Vagina (tissue), 2 donors: ENCODE data around the gene IKZF4.

Experiments used
- POLR2A ChIP-seq, 2 donors: fragments of 450-650 bp; IDR thresholded peaks; one replicate each; pipeline ENCODE4 v1.6.1; 2017; ENCODE audit warnings: antibody characterized with exemption in 2 of 2, mild to moderate bottlenecking in 2 of 2, moderate library complexity in 2 of 2
- POLR2AphosphoS5 ChIP-seq, 2 donors: sonication (generic); formaldehyde crosslinking; IDR thresholded peaks; one replicate each; pipeline ENCODE4 v1.9.0; 2017; ENCODE audit warnings: antibody characterized with exemption in 2 of 2, mild to moderate bottlenecking in 2 of 2, low read depth in 1 of 2; ENCODE audit not compliant: insufficient read depth in 1 of 2
- TF ChIP-seq, protein P1 (sequence below), 3 experiments: fragments of 450-650 bp in 2 of 3; fragments of 200-600 bp in 1 of 3; sonication (generic) in 1 of 3; IDR thresholded peaks; one replicate each; pipeline ENCODE4 v1.5.1; 2017 to 2019; ENCODE audit warnings: antibody characterized with exemption in 3 of 3, mild to moderate bottlenecking in 2 of 3, moderate library complexity in 2 of 3

DNA sequence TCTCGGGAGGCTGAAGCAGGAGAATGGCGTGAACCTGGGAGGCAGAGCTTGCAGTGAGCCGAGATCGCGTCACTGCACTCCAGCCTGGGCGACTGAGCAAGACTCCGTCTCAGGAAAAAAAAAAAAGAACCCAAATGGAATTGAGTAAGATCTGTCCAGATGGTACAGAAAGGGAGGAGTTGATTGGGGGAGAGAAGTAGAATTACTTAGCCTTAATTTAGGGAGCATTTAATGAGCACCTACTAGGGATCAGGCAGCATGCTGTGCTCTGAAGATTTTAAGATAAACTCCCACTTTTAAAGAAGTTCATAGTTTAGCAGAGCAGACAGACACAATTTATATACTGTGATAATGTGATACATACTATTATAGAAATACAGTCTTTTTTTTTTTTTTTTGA is 42.5 kb upstream of the IKZF4 start:
- no peak for TF ChIP-seq POLR2A (IDR thresholded peaks at IDR 0.05)
- TF ChIP-seq POLR2AphosphoS5 (IDR thresholded peaks at IDR 0.05; ENCODE audit: insufficient read depth in 1 of 2, low read depth in 1 of 2) = no peak
- TF ChIP-seq, protein P1, sequence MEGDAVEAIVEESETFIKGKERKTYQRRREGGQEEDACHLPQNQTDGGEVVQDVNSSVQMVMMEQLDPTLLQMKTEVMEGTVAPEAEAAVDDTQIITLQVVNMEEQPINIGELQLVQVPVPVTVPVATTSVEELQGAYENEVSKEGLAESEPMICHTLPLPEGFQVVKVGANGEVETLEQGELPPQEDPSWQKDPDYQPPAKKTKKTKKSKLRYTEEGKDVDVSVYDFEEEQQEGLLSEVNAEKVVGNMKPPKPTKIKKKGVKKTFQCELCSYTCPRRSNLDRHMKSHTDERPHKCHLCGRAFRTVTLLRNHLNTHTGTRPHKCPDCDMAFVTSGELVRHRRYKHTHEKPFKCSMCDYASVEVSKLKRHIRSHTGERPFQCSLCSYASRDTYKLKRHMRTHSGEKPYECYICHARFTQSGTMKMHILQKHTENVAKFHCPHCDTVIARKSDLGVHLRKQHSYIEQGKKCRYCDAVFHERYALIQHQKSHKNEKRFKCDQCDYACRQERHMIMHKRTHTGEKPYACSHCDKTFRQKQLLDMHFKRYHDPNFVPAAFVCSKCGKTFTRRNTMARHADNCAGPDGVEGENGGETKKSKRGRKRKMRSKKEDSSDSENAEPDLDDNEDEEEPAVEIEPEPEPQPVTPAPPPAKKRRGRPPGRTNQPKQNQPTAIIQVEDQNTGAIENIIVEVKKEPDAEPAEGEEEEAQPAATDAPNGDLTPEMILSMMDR (IDR thresholded peaks at IDR 0.05) = no peak
